ENCODE data around the gene FAM228B.
"Not testable (repeated sequence)": the region's sequence is repeated elsewhere in the genome, so short reads cannot be mapped to it uniquely, and the experiment has no call there.

The FAM228B gene

DNA sequence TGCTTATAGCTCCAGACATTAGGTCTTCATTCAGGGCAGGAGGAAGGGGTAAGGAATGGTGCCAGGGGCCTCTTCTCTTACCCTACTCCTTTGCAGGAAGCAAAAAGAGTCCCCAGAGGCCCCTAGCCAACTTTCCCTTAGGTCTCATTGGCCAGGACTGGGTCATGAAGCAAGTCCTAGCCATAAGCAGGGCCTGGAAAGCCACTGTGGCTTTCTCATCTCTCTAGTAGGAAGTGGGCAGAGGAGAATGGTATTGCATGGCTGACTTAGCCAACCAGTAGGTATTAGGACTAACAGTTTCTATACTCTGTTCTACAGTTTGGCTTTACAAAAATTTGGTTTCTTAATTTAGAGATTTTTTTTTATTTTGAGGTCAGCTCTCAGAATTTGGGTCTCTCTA is 56.4 kb downstream of the FAM228B start:
- no peak for DNase-seq (ENCODE audit: low read depth, low spot score)
- no peak overlapping the region for H3K4me3 ChIP-seq (ENCODE audit: low read length)
- no peaks in the 10 kb centered on the region; the same call in 1 of the 2 replicates for H3K27me3 ChIP-seq (ENCODE audit: control insufficient read depth, insufficient read depth, low read length)
- H3K36me3 ChIP-seq (ENCODE audit: control insufficient read depth, insufficient read depth, low read length), result no peaks in the 10 kb centered on the region
- no peaks in the 10 kb centered on the region for H3K9me3 ChIP-seq (ENCODE audit: control insufficient read depth, insufficient read depth, low read length)
- H3K27ac ChIP-seq (ENCODE audit: low read length), result no peak overlapping the region
- no peaks in the 10 kb centered on the region for H3K4me1 ChIP-seq (ENCODE audit: control insufficient read depth, insufficient read depth, low read length)

DNA sequence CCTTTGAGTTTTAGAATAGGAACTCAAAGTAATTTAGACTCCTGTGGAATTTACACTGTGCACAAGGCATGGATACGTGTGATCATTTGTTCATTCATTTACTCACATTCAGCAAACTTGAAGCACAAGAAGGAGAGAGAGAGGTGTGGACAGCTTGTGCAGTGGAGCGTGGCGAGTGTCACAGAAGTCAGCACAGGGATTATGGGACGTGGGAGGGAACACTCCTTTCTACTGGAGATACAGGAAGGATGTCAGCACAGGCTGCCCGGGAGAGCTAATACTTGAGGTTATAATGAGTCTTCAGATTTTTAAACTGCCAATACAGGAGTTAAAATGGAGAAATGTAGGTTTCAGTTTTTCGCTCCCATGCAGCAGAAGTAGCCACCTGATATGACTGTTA is 58.6 kb downstream of the FAM228B start:
- no CpG with 5 or more reads among the region's 6 CpGs for WGBS (ENCODE audit: insufficient coverage, insufficient read length)
- H3K27ac ChIP-seq (ENCODE audit: low read length), result no peak overlapping the region
- DNase-seq (ENCODE audit: low read depth, low spot score), result no peak

GRCh38 chr2:24182507-24182906 is 59.2 kb downstream of the FAM228B start:
- Histone ChIP-seq H3K4me3 (ENCODE audit: low read length) (no peak overlapping the region), H3K9me3 (ENCODE audit: control insufficient read depth, insufficient read depth, low read length) (no peaks in the 10 kb centered on the region), H3K27me3 (ENCODE audit: control insufficient read depth, insufficient read depth, low read length) (no peaks in the 10 kb centered on the region; the same call in 1 of the 2 replicates), H3K27ac (ENCODE audit: low read length) (no peak overlapping the region), H3K4me1 (ENCODE audit: control insufficient read depth, insufficient read depth, low read length) (no peaks in the 10 kb centered on the region), H3K36me3 (ENCODE audit: control insufficient read depth, insufficient read depth, low read length) (no peaks in the 10 kb centered on the region)
- no CpG with 5 or more reads among the region's 7 CpGs for WGBS (ENCODE audit: insufficient coverage, insufficient read length)
- DNase-seq (ENCODE audit: low read depth, low spot score), result no peak

More for the DNA sequence above, 58.6 kb downstream of the FAM228B start:
- Histone ChIP-seq H3K27me3 (ENCODE audit: control insufficient read depth, insufficient read depth, low read length) (no peaks in the 10 kb centered on the region; the same call in 1 of the 2 replicates), H3K9me3 (ENCODE audit: control insufficient read depth, insufficient read depth, low read length) (no peaks in the 10 kb centered on the region), H3K4me1 (ENCODE audit: control insufficient read depth, insufficient read depth, low read length) (no peaks in the 10 kb centered on the region), H3K36me3 (ENCODE audit: control insufficient read depth, insufficient read depth, low read length) (no peaks in the 10 kb centered on the region), H3K4me3 (ENCODE audit: low read length) (no peak overlapping the region)

DNA sequence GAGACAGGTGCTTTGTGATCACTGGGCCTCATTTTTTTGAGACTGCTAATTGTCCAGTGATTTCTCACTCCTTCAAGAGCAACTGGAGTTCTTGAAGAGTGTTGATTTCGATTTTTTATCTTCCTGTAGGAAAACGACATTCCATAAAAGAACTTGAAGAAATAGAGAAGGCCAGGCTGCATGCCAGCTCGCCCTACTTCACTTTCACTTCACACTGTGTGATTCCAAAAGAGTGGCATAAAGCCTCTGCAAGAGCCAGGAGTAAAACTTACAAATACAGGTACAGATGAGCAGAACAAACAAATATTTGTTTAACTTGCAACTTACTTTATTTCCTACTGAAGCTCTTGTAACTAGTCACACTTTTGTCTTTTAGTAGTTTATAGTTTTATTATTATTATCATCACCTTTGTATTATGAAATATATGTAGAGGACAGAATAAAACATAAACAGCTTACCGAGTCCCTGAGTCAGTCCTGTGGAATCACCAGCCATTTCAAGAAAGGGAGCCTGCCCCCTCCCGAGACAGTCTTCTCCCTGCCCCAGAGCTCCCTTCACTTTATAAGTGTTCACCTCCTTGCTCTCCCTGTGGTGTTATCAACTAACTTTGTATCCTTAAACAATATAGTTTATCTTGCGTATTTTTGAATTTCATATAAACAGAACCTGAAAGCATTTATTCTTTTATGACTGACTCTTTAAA is 60.2 kb downstream of the FAM228B start:
- Histone ChIP-seq H3K4me3 (ENCODE audit: low read length) (no peak overlapping the region), H3K27ac (ENCODE audit: low read length) (no peak overlapping the region), H3K36me3 (ENCODE audit: control insufficient read depth, insufficient read depth, low read length) (no peaks in the 10 kb centered on the region), H3K4me1 (ENCODE audit: control insufficient read depth, insufficient read depth, low read length) (no peaks in the 10 kb centered on the region), H3K27me3 (ENCODE audit: control insufficient read depth, insufficient read depth, low read length) (no peaks in the 10 kb centered on the region), H3K9me3 (ENCODE audit: control insufficient read depth, insufficient read depth, low read length) (no peaks in the 10 kb centered on the region)
- no CpG with 5 or more reads among the region's 6 CpGs for WGBS (ENCODE audit: insufficient coverage, insufficient read length)
- no peak for DNase-seq (ENCODE audit: low read depth, low spot score)

DNA sequence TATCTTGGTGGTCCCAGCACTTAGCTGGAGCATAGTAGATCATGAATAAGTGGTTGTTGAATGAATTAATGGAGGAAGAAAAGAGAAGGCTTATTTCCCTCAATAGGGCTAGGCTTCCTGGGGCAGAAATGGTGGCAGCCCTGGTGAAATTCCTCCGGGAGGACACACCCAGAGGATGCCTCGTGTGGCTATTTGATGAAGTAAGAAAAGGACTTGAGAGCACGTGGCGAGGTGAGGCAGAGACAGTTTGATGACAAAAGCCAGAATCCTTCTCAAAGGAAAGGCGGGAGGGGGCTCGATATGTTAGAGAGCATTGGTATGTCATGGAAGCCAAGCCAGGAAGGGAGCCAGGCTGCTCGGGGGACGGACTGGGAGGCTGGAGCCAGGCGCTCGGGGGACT is 66.3 kb downstream of the FAM228B start:
- no CpG with 5 or more reads among the region's 10 CpGs for WGBS (ENCODE audit: insufficient coverage, insufficient read length)
- Histone ChIP-seq H3K27me3 (ENCODE audit: control insufficient read depth, insufficient read depth, low read length) (no peaks in the 10 kb centered on the region; the same call in 1 of the 2 replicates), H3K27ac (ENCODE audit: low read length) (no peak overlapping the region), H3K4me3 (ENCODE audit: low read length) (no peak overlapping the region), H3K9me3 (ENCODE audit: control insufficient read depth, insufficient read depth, low read length) (no peaks in the 10 kb centered on the region), H3K36me3 (ENCODE audit: control insufficient read depth, insufficient read depth, low read length) (no peaks in the 10 kb centered on the region), H3K4me1 (ENCODE audit: control insufficient read depth, insufficient read depth, low read length) (no peaks in the 10 kb centered on the region)
- no peak for DNase-seq (ENCODE audit: low read depth, low spot score)

DNA sequence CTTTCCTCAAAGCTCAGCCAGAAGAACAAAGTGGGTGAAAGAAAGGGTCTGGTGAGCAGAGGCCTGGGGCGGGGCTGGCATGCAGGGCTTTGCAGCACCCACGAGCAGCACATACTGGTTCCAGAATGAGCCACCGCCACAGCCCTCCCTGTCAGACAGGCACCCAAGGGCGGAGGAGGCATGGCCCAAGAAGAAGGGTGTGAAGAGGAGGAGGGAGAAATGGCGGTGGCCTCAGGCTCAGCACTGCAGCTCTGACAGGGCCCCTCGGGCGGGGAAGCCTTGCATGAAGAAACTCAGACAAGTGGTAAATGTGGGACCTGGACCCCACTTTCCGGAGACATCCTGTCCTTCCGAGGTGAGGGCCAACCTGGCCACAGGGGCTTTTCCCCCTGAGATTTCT is 67.2 kb downstream of the FAM228B start:
- WGBS (ENCODE audit: insufficient coverage, insufficient read length), result no CpG with 5 or more reads among the region's 9 CpGs
- Histone ChIP-seq H3K9me3 (ENCODE audit: control insufficient read depth, insufficient read depth, low read length) (no peaks in the 10 kb centered on the region), H3K36me3 (ENCODE audit: control insufficient read depth, insufficient read depth, low read length) (no peaks in the 10 kb centered on the region), H3K4me3 (ENCODE audit: low read length) (no peak overlapping the region), H3K27me3 (ENCODE audit: control insufficient read depth, insufficient read depth, low read length) (no peaks in the 10 kb centered on the region; the same call in 1 of the 2 replicates), H3K4me1 (ENCODE audit: control insufficient read depth, insufficient read depth, low read length) (no peaks in the 10 kb centered on the region), H3K27ac (ENCODE audit: low read length) (no peak overlapping the region)
- DNase-seq (ENCODE audit: low read depth, low spot score), result no peak

- Histone ChIP-seq H3K36me3 (ENCODE audit: control insufficient read depth, insufficient read depth, low read length) (no peaks in the 10 kb centered on the region), H3K9me3 (ENCODE audit: control insufficient read depth, insufficient read depth, low read length) (no peaks in the 10 kb centered on the region), H3K27me3 (ENCODE audit: control insufficient read depth, insufficient read depth, low read length) (no peaks in the 10 kb centered on the region; the same call in 1 of the 2 replicates), H3K27ac (ENCODE audit: low read length) (no peak overlapping the region), H3K4me1 (ENCODE audit: control insufficient read depth, insufficient read depth, low read length) (no peaks in the 10 kb centered on the region), H3K4me3 (ENCODE audit: low read length) (no peak overlapping the region)
- WGBS (ENCODE audit: insufficient coverage, insufficient read length), result no CpG with 5 or more reads among the region's 9 CpGs
- no peak for DNase-seq (ENCODE audit: low read depth, low spot score)
Measured at GRCh38 chr2:24191156-24191555, 67.9 kb downstream of the FAM228B start.

DNA sequence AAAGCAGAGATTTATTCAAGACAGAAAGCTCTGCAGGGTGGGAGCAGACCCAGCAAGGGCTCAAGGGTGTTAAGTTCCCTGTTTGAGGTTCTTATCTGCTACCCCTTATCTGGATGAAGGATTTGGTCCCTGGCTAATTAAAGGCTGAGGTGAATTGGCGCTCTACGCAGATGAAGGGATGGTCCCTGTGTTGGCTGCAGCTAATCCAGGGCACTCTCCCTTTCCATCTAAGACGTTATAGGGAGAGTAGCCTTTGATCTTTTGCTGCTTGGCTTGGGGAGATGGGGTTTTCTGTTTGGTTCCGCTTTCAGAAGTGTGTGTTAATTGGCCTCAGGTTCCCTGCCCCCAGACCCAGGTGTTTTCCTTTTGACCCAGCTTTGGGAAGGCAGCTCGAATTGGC is 68.6 kb downstream of the FAM228B start:
- H3K4me1 ChIP-seq (ENCODE audit: control insufficient read depth, insufficient read depth, low read length), result no peaks in the 10 kb centered on the region
- no CpG with 5 or more reads among the region's 5 CpGs for WGBS (ENCODE audit: insufficient coverage, insufficient read length)
- DNase-seq (ENCODE audit: low read depth, low spot score), result no peak
- H3K27ac ChIP-seq (ENCODE audit: low read length), result no peak overlapping the region
- H3K27me3 ChIP-seq (ENCODE audit: control insufficient read depth, insufficient read depth, low read length), result no peaks in the 10 kb centered on the region; the same call in 1 of the 2 replicates
- H3K4me3 ChIP-seq (ENCODE audit: low read length), result no peak overlapping the region
- no peaks in the 10 kb centered on the region for H3K9me3 ChIP-seq (ENCODE audit: control insufficient read depth, insufficient read depth, low read length)
- H3K36me3 ChIP-seq (ENCODE audit: control insufficient read depth, insufficient read depth, low read length), result no peaks in the 10 kb centered on the region

GRCh38 chr2:24197213-24197612 is 73.9 kb downstream of the FAM228B start:
- H3K9me3 ChIP-seq (ENCODE audit: control insufficient read depth, insufficient read depth, low read length); H3K4me3 ChIP-seq (ENCODE audit: low read length); H3K4me1 ChIP-seq (ENCODE audit: control insufficient read depth, insufficient read depth, low read length); H3K27me3 ChIP-seq (ENCODE audit: control insufficient read depth, insufficient read depth, low read length); DNase-seq (ENCODE audit: low read depth, low spot score); H3K36me3 ChIP-seq (ENCODE audit: control insufficient read depth, insufficient read depth, low read length); H3K27ac ChIP-seq (ENCODE audit: low read length): not testable (repeated sequence)
- no CpG with 5 or more reads among the region's 1 CpG for WGBS (ENCODE audit: insufficient coverage, insufficient read length)

GRCh38 chr2:24199968-24200590 is 76.8 kb downstream of the FAM228B start:
- Histone ChIP-seq H3K4me1 (ENCODE audit: control insufficient read depth, insufficient read depth, low read length) (no peaks in the 10 kb centered on the region), H3K27me3 (ENCODE audit: control insufficient read depth, insufficient read depth, low read length) (no peaks in the 10 kb centered on the region), H3K36me3 (ENCODE audit: control insufficient read depth, insufficient read depth, low read length) (no peaks in the 10 kb centered on the region), H3K9me3 (ENCODE audit: control insufficient read depth, insufficient read depth, low read length) (no peaks in the 10 kb centered on the region), H3K4me3 (ENCODE audit: low read length) (no peak overlapping the region), H3K27ac (ENCODE audit: low read length) (no peak overlapping the region)
- no CpG with 5 or more reads among the region's 12 CpGs for WGBS (ENCODE audit: insufficient coverage, insufficient read length)
- DNase-seq (ENCODE audit: low read depth, low spot score), result no peak

- Histone ChIP-seq H3K36me3 (ENCODE audit: control insufficient read depth, insufficient read depth, low read length) (no peaks in the 10 kb centered on the region), H3K4me3 (ENCODE audit: low read length) (no peak overlapping the region), H3K4me1 (ENCODE audit: control insufficient read depth, insufficient read depth, low read length) (no peaks in the 10 kb centered on the region), H3K27ac (ENCODE audit: low read length) (no peak overlapping the region), H3K9me3 (ENCODE audit: control insufficient read depth, insufficient read depth, low read length) (no peaks in the 10 kb centered on the region), H3K27me3 (ENCODE audit: control insufficient read depth, insufficient read depth, low read length) (no peaks in the 10 kb centered on the region)
- no CpG with 5 or more reads among the region's 3 CpGs for WGBS (ENCODE audit: insufficient coverage, insufficient read length)
- no peak for DNase-seq (ENCODE audit: low read depth, low spot score)
Measured at GRCh38 chr2:24200799-24201198, 77.5 kb downstream of the FAM228B start.

Data from iPS DF 6.9 (cell line).